GM21619 (cell line): ENCODE data around the gene RAB20.
"Not testable (repeated sequence)": the region's sequence is repeated elsewhere in the genome, so short reads cannot be mapped to it uniquely, and the experiment has no call there.

ENCODE experiments used
- ATAC-seq: cut with Tn5 transposase; IDR thresholded peaks from one replicate; pipeline ENCODE4 v1.9.1; 2021; ENCODE audit not compliant: unreplicated experiment

The RAB20 gene

GRCh38 chr13:110555601-110556223 is 5.8 kb downstream of the RAB20 start:
- ATAC-seq, result no peak

GRCh38 chr13:110554946-110555345 is 6.6 kb downstream of the RAB20 start:
- ATAC-seq, result no peak

GRCh38 chr13:110554227-110554836 is 7.2 kb downstream of the RAB20 start:
- ATAC-seq, result no peak

GRCh38 chr13:110553417-110553816 is 8.1 kb downstream of the RAB20 start:
- ATAC-seq, result no peak

- ATAC-seq, result no peak
Observed at GRCh38 chr13:110552767-110553166, 8.8 kb downstream of the RAB20 start.

GRCh38 chr13:110551284-110551683 is 10.2 kb downstream of the RAB20 start:
- no peak for ATAC-seq

GRCh38 chr13:110549795-110550160 is 11.7 kb downstream of the RAB20 start:
- ATAC-seq, result no peak

GRCh38 chr13:110548891-110549794 is 12.4 kb downstream of the RAB20 start:
- no peak for ATAC-seq

GRCh38 chr13:110546926-110547325 is 14.6 kb downstream of the RAB20 start:
- ATAC-seq, result no peak

- no peak for ATAC-seq
Observed at GRCh38 chr13:110546378-110546777, 15.1 kb downstream of the RAB20 start.

- ATAC-seq, result no peak
Observed at GRCh38 chr13:110542169-110542796, 19.2 kb downstream of the RAB20 start.

GRCh38 chr13:110541526-110541920 is 20.0 kb downstream of the RAB20 start:
- ATAC-seq, result no peak

GRCh38 chr13:110540871-110541525 is 20.5 kb downstream of the RAB20 start:
- ATAC-seq, result no peak

- no peak for ATAC-seq
Observed at GRCh38 chr13:110539894-110540293, 21.6 kb downstream of the RAB20 start.

- peak; percentile 62 for ATAC-seq
Observed at GRCh38 chr13:110538632-110539031, 22.9 kb downstream of the RAB20 start.

GRCh38 chr13:110536006-110536693 is 25.4 kb downstream of the RAB20 start:
- ATAC-seq, result no peak

- ATAC-seq, result no peak
Observed at GRCh38 chr13:110535526-110535925, 26.0 kb downstream of the RAB20 start.

GRCh38 chr13:110533771-110534670 is 27.5 kb downstream of the RAB20 start:
- ATAC-seq, result no peak

- ATAC-seq, result not testable (repeated sequence)
Observed at GRCh38 chr13:110532258-110532657, 29.3 kb downstream of the RAB20 start.
